HG03558 (cell line): ENCODE results near the gene SPATA20.

Experiments
- ATAC-seq: cut with Tn5 transposase; IDR thresholded peaks from one replicate; pipeline ENCODE4 v1.9.1; 2021; ENCODE audit warnings: moderate number of reproducible peaks; ENCODE audit not compliant: unreplicated experiment; ENCODE audit errors: extremely low read depth

Gene SPATA20

GRCh38 chr17:50573866-50574611 lies 27.1 kb downstream of the SPATA20 start:
- no peak for ATAC-seq

- no peak for ATAC-seq
Measured at GRCh38 chr17:50575581-50576210, 28.7 kb downstream of the SPATA20 start.

DNA sequence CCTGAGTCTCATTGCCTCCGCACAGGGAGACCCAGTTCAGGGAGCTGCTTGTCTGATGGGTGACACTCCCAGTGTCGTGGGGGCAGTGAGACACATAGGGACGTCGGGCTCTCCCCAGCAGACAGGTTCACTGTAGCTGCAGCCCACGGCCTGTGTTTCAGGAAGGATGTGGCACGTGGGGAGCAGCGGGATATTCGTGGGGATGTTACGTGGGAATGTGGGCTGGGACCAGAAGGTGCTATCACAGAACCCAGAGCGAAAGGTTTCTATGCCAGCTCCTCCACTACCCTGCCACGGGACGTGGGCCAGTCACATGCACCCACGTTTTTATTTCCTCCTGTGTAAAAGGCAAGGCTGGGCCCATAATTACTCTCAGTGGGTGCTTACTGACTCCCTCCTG lies 29.9 kb downstream of the SPATA20 start:
- ATAC-seq = no peak

GRCh38 chr17:50577451-50577954 lies 30.5 kb downstream of the SPATA20 start:
- ATAC-seq = no peak

DNA sequence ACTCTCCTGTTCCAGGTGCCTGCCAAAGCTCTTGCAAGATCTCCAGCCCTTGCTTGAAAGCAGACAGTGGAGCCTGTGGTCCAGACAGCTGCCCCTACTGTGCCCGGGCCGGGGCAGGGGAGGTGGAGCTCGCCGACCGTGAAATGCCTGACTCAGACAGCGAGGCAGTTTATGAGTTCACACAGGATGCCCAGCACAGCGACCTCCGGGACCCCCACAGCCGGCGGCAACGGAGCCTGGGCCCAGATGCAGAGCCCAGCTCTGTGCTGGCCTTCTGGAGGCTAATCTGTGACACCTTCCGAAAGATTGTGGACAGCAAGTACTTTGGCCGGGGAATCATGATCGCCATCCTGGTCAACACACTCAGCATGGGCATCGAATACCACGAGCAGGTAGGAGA lies 31.2 kb downstream of the SPATA20 start:
- ATAC-seq = no peak

DNA sequence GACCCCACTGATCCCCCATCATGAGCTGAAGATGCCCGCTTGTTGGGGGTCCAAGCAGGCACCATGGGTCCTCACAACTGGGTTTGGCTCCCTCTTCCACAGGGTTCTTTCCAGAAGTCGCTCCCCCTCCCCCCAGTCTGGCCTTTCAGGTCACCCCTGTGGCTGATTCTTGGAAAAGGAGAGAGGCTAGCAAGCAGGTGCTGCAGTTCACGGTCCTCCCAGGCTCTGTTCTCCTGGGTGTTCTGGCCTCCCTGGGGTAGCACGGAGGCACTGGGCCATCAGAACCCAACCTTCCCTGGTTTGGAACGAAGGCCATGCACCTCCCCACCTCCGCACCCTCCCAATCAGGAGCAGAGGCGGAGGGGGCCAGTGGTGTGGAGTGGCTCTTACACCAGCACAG lies 32.4 kb downstream of the SPATA20 start:
- no peak for ATAC-seq

GRCh38 chr17:50580646-50581045 lies 33.7 kb downstream of the SPATA20 start:
- no peak for ATAC-seq

GRCh38 chr17:50581316-50581715 lies 34.3 kb downstream of the SPATA20 start:
- no peak for ATAC-seq

- no peak for ATAC-seq
Measured at GRCh38 chr17:50582741-50583140, 35.8 kb downstream of the SPATA20 start.

DNA sequence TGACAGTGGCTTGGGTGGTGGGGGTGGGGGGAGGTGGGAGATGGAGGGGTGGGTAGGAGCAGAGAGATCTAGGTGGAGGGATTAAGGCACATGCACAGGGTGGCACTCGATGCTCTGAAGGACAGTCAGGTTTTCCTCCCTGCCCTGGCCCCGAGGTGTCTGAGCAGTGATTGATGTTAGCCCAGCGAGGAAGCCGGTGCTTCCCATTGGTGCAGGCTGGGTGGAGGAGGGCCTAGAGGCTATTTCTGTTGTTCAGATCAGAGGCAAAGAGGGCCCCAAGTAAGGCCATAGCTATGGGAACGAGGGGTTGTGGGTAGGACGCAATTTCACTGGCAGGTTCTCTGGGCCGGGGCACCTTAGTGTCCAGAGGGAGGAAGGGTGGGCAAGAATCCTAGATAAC lies 36.7 kb downstream of the SPATA20 start:
- ATAC-seq = no peak

DNA sequence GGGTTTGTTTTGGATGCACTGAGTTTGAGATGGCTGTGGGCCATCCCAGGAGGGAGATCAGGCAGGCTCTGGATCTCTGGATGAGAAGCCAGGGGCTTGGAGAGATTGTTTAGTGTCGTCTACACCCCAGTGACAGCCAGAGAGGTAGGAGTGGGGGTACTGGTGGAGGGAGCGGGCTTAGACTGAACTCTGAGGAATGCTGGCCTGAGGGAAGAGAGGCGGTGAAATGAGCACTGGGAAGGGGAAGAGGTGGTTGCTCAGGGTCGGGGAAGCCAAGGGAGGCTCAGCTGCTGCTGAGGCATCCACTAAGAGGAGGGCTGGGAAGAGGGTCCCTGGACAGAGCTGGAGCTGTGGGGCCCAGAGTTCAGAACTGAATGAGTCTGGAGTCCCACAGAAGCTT lies 37.1 kb downstream of the SPATA20 start:
- no peak for ATAC-seq

DNA sequence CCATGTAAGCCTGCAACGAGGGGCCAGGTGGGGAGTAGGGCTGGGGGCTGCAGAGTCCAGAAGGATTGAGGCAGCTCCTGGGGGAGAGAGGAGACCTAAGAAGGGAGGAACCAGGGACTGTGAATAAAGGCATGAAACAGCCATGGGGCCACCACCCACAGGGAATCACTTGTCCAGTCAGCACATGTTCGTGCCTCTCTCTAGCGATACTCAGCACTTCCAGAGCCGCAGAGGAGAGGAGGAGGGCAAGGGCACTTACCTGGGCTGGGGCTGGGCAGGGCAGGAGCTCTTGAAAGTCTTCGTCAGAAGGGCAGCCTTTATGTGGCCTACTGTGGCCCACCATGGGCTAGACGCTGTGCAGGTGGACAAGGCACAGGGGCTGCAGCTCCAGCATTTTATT lies 37.8 kb downstream of the SPATA20 start:
- no peak for ATAC-seq

GRCh38 chr17:50585346-50585745 lies 38.4 kb downstream of the SPATA20 start:
- no peak for ATAC-seq

DNA sequence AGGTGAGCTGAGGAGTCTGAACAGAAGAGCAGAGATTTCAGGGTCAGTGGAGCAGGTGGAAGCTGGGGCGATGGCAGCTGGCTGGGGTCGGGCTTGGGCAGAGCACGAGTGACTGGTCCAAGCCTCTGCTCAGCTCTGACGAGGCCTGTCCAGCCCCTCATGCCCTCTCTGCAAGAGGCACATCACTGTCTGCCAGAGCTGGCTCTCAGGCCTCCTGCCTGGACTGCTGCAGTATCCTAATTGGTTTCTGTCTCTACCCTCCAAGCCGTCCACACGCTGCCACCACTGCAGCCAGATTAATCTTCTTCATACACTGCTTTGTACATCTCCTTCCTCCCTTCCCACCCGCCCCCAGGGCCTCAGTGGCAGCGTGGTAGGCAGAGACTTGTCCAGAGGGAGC lies 38.9 kb downstream of the SPATA20 start:
- ATAC-seq = no peak

DNA sequence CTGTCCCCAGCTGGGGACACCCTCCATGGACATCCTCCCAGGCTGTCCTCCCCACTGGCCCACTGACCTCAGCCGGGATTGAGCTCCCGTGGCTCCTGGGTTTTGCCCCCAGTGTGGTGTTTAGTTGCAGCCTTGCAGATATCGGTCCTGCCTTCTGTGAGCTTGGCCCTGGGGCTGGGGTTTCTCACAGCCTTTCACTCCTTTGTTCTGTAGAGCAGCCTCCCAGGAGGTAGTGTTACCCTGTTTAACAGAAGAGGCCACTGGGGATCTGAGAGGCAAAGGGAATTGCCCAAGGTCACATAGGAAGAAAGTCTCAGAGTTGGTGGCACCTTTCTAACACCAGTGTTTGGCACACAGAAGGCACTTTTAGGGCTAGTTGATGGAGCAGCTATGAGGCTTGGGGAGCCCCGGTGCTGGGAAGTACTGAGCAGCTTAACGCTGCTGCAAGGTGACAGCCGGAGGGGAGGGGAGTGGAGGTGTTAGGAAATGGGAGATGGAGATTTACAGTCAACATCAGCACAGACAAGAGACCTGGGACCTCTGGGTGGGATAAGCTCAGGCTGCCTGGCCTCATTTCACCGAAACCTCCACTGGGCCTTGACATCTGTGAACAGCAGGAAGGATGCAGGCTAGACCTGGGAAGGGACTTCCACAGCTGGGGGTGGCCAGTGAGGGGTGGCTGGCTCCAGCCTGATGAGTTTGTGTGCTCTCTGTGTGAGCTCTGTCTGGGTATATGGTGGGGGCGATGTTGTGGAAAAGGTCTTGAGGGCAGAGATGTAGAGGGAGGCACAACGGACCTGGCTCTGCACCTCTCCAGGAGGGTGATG lies 39.7 kb downstream of the SPATA20 start:
- ATAC-seq = no peak

GRCh38 chr17:50587571-50587970 lies 40.6 kb downstream of the SPATA20 start:
- no peak for ATAC-seq

DNA sequence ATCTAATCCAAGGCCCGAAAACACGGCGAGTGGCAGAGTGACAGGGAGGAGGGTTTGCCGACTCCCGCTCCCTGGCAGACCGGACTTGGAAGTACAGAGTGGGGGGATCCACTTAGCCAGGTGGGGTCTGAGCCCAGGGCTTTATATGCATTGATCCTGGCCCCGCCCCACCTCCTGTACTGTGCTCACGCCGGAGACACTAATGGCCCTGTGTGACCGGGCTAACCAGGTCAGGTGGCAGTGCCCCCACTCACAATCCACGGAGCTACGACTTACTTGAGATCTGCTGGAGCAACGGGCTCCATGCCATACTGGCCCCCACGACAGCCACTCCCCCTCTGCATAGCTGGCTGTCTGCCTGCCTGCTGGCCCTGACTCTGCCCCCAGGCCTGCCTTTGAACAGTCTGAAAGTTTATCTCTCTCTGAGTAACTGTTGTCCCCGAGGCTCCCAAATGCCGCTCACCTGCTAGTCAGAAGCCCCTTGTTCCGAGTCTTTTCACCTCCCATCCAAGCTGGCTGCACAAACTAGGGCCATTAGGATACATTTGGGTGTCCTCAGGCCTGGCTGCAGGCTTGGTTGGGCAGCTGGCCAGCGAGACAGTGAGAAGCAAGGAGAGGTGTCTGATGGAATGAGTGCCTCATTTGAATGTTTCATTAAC lies 41.5 kb downstream of the SPATA20 start:
- ATAC-seq = no peak

- no peak for ATAC-seq
Measured at GRCh38 chr17:50589095-50589705, 42.2 kb downstream of the SPATA20 start.

GRCh38 chr17:50590946-50591737 lies 44.2 kb downstream of the SPATA20 start:
- no peak for ATAC-seq
